NCI-H1930 (cell line): Measurements from ENCODE around the gene TTLL11.

Experiments used
- DNase-seq, 2 experiments: peaks; one replicate each; lab custom pipeline; 2025; lab: John Stamatoyannopoulos, UW

The TTLL11 gene

DNA sequence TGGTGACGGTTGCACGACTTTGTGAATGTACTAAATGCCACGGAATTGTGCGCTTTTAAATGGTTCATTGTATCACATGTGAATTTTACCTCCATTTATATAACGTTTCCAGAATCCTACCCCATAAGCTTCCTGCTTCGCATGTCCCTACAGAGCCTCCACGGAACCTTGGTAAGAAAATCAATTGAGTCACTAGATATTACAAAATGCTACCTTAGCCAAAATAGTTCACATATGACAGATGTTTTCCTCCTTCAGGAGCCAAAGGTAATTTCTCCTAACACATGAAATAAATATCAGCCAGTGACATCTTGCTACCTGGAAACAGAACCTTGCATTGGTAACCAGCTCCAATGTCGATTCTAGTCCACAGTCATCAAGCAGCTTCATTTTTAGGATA, 125.1 kb downstream of the TTLL11 start:
- no peak for DNase-seq

- DNase-seq = no peak
Observed at GRCh38 chr9:121966706-121967105, 126.4 kb downstream of the TTLL11 start.

- no peak for DNase-seq
Observed at GRCh38 chr9:121963528-121963995, 129.5 kb downstream of the TTLL11 start.

- DNase-seq = no peak
Observed at GRCh38 chr9:121962421-121962820, 130.7 kb downstream of the TTLL11 start.

DNA sequence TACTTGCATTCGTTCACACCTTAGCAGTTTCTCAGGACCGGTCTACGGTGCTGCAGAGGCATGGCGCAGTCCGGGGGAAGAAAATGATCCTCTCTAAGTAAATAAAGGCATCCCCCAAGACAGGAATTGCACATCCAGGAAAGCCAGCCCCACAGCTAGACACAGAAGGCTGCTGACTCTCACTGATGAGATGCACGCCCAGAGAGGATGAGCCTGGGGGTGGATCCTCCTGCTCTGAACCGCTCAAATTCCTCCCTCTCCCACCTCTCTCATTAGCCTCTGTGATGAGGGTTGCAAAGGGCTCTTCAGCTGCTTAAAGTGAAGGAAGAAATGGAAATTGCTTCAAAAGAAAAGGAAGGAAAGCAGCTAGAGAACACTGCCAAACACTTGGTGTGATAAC, 132.4 kb downstream of the TTLL11 start:
- no peak for DNase-seq

DNA sequence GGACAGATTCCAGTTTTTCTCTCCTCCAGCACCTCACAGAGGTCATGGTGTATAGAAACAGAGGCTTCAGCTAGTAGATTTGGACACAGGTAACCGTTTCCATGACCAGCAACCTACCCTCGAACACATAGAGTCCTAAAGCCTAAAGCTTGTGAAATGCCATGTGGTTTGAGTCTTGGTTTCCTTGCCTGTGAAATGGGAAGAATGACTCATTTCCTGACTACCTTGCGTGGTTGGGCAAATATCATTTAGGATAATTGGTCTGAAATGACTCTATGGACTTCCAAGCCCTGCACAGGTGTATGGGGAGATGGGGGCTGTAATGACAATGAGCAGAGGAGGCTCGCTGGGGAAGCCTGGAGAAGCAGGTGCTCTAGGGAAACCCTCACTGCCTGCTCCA, 134.6 kb downstream of the TTLL11 start:
- no peak for DNase-seq

DNA sequence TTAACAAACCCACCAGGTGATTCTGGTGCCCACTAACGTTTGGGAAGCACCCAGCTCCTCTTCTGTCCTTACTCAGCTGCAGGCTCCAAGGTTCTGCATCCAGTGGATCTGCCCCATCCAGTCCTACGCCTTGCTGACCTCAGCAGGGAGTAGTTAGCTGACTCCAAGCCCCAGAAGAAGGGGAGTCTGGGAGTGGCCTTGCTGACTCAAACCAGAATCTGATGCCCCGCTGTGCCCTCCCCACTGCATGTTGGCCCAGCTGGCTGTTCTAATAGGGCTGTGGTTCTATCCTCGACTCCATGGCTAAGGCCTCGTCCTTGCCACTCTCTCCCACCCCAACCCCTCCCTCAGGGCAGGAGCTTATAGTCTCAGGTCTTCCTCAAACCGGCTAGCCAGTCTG, 136.3 kb downstream of the TTLL11 start:
- DNase-seq = no peak

GRCh38 chr9:121955649-121956048, 137.5 kb downstream of the TTLL11 start:
- DNase-seq = no peak

- no peak for DNase-seq
Observed at GRCh38 chr9:121954477-121955140, 138.5 kb downstream of the TTLL11 start.

DNA sequence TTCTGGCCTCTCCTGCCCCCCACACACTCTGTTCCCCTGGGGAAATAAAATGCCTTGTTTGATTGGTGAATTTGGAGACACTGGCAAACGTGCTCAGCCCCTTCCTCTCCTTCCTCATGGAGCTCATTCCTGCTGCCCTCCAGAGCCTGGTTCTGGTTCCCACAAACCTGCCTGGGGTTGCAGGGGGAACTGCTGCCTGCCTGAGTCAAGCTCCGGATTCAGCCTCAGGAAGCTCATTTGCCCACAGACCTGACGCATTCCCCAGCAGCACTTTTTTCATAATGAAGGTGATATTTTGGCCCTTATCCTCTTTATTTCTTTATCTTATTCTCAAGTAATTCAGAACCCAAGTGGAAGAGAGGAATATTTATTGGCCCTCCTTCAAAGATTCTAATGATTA, 140.5 kb downstream of the TTLL11 start:
- no peak for DNase-seq

DNA sequence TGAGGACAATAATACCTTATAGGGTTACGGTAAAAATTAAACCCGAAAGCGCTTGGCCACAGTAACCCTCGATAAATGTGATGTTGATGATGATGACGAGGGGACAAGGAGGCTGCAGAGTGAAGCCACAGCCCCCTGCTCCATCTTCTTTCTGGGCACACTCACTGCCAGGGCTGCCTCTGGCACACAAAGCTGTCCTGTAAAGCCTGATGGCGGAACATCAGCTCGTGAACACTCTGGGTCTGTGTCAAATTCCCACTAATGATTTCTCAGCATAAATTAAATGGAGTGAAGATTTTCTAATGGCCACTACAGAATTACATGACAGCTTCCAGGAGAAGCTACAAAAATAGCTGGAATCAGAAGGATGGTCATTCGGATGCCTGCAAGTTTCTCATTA, 142.2 kb downstream of the TTLL11 start:
- DNase-seq = no peak

GRCh38 chr9:121950441-121950840, 142.7 kb downstream of the TTLL11 start:
- no peak for DNase-seq

GRCh38 chr9:121949766-121950165, 143.3 kb downstream of the TTLL11 start:
- no peak for DNase-seq

DNA sequence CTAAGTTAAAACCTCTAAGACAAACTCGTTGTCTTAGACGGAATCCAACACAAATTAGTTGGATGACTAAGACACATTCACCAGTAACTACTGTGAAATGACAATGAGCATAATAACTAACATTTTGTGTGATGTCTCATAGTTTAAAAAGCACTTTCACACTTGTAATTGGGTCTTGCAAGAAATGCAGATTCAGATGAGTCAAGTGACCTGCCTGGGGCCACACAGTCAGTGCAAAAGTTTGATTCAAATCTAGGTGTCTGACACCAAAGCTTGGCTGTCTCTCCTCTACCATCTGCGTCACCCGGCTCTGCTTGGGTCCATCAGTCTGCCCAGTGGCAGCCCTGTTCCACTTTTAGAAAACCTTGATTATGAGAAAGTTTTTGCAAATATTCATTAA, 143.7 kb downstream of the TTLL11 start:
- no peak for DNase-seq

GRCh38 chr9:121947775-121948174, 145.3 kb downstream of the TTLL11 start:
- no peak for DNase-seq

DNA sequence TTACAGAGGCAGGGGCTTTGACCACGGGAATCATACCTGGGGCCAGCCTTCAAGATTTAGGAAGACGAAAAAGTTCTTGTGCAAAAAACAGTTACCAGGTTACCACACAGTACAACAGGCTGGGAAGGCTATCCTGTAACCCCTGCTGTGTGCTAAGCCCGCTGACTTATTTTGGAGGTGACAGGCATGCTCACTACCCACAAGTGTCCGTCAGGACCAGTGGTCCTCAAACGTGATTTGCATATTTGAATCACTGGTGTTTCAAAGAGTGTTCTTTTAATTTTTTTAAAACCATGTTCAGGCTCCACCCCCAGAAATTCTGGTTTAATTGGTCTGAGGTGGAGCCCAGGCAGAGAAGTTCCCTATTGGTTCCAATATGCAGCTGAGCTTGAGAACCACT, 146.6 kb downstream of the TTLL11 start:
- DNase-seq = no peak

DNA sequence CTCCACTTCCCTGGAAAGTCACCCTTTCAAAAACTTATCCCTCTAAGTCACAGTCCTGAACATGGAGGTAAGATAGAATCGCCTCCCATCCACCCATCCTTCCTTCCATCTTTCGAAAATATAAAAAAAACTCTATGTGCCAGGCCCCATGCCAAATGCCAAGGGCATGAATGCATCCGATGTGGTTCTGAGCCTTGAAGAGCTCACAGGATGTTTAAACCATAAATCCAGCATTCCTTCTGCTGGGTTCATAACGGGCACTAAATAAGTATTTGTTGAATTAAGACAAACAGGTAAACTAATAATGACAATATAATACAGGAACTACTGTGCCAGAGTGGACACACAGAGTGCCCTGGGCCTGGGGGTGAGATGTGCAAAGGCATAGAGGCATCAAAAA, 147.3 kb downstream of the TTLL11 start:
- no peak for DNase-seq

- no peak for DNase-seq
Observed at GRCh38 chr9:121945281-121945680, 147.8 kb downstream of the TTLL11 start.

DNA sequence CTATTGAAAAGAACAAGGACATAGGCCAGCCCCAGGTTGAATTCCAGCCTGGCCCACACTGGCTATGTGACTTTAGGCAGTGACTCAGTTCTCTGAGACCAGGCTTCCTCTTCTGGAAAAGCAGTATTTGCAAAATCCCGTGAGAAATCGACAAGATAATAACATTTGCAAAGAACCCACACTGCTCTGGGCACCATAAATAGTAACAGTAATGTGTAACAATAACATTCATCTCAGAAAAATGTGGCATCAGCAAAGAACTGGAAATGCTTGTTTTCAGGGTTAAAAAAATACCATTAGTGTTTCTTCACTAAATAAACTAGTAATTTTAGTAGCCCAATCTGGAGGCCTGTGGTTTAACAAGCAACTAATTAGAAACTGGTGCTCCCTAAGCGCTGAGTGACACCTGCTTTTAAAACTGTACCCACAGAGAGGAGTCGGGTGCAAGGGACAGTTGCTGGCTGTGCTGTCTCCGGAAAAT, 148.4 kb downstream of the TTLL11 start:
- DNase-seq = no peak

DNA sequence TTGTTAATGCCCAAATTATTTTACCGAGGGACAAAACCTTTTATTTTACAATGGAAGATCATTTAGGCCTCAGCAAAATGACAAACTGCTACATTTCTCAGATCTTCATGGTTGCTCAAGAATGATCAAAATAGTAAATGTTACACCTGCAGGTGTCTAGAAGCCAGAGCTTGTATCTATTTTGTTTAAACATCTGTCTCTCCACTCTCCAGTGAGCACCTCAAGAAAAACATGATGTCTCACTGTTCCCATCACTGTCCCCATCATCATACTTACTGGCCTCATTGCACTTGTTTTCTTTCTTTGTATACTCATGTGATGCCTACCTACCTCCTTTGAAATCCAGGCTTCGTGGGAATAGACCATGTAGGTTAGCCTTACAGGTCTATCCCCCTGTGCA, 149.6 kb downstream of the TTLL11 start:
- DNase-seq = no peak

- DNase-seq = no peak
Observed at GRCh38 chr9:121942866-121943382, 150.2 kb downstream of the TTLL11 start.

DNA sequence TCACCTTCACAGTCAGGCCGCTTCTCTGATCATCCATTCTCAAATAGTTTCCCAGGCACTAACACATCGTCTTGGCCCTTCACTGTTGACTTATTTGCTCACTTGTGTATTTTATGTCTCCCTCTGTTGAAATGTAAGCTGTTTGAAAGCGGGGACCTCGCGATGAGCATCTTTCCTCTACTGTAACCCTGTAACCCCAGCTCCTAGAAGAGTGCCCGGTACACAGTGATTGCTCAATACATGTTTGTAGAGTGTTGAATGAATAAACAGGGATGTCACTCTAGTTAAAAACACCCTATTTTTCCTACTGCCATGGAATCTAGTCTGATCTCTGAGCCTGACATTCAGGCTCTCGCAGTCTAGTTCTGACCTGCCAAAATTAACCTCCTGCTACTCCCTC, 150.8 kb downstream of the TTLL11 start:
- DNase-seq = no peak

DNA sequence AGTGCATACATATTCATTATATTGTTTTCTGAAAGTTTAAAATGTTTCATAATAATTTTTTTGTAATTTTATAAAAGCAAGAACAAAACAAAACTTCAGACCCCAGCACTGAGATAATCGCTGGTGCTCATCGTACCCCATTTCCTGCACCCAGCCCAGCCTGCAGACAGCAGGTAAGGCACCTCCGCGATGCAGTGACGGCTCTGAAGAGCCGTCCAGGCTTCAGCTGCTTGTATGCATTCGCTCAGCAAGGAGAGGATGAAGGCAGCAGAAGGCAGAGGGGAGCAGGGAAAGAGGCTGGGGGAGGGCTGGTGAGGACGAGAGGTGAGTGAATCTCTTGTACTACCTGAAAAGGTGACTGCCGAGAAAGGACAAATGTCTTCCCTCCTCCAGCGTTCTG, 153.5 kb downstream of the TTLL11 start:
- DNase-seq = no peak

GRCh38 chr9:121938621-121939020, 154.5 kb downstream of the TTLL11 start:
- DNase-seq = no peak
